Liver (tissue), 9 donors: Measurements from ENCODE around the gene GRAP2. TPM values are rescaled to one million over a fixed set of nuclear protein-coding genes. Genes with fewer than 3 reads are reported as not detected.
"Not testable (repeated sequence)": the region's sequence is repeated elsewhere in the genome, so short reads cannot be mapped to it uniquely, and the experiment has no call there.

Experiments used
- DNase-seq: peaks from one replicate; pipeline ENCODE4 v3.0.0-alpha.2; 2017; ENCODE audit warnings: low spot score
- H3K27ac ChIP-seq, 2 donors: one replicate each; pipeline ENCODE4 v1.7.0; 2013; ENCODE audit warnings: inconsistent platforms in 2 of 2, low read length in 2 of 2, control low read depth in 1 of 2, low read depth in 1 of 2, mild to moderate bottlenecking in 1 of 2
- H3K27me3 ChIP-seq, 4 donors: one replicate each; pipeline versions ENCODE4 v1.6.1 to v1.7.0; 2013; ENCODE audit warnings: low read length in 3 of 4, inconsistent platforms in 1 of 4, mild to moderate bottlenecking in 1 of 4, moderate library complexity in 1 of 4; ENCODE audit not compliant: control insufficient read depth in 4 of 4, insufficient read depth in 4 of 4
- H3K36me3 ChIP-seq, 4 donors: one replicate each; pipeline versions ENCODE4 v1.6.1 to v1.7.0; 2013; ENCODE audit warnings: low read length in 3 of 4, mild to moderate bottlenecking in 3 of 4, low read depth in 1 of 4, moderate library complexity in 1 of 4; ENCODE audit not compliant: control insufficient read depth in 4 of 4, insufficient read depth in 3 of 4
- H3K4me1 ChIP-seq, 4 donors: one replicate each; pipeline versions ENCODE4 v1.6.1 to v1.7.0; 2013; ENCODE audit warnings: low read length in 3 of 4, mild to moderate bottlenecking in 3 of 4, moderate library complexity in 1 of 4; ENCODE audit not compliant: control insufficient read depth in 4 of 4, insufficient read depth in 4 of 4
- H3K4me3 ChIP-seq, 3 donors: one replicate each; pipeline versions ENCODE4 v1.6.1 to v1.7.0; 2013; ENCODE audit warnings: low read length in 3 of 3, control low read depth in 1 of 3, low read depth in 1 of 3, mild to moderate bottlenecking in 1 of 3
- H3K9ac ChIP-seq, 2 donors: one replicate each; pipeline ENCODE4 v1.7.0; 2013; ENCODE audit warnings: low read length in 2 of 2, mild to moderate bottlenecking in 2 of 2, moderate library complexity in 2 of 2, control low read depth in 1 of 2, low read depth in 1 of 2
- H3K9me3 ChIP-seq, 4 donors: one replicate each; pipeline versions ENCODE4 v1.6.1 to v1.7.0; 2013; ENCODE audit warnings: low read length in 3 of 4; ENCODE audit not compliant: control insufficient read depth in 4 of 4
- ATF3 ChIP-seq: IDR thresholded peaks from 2 replicates; pipeline ENCODE4 v1.6.1; 2016; ENCODE audit warnings: antibody characterized with exemption
- CTCF ChIP-seq: fragments of 150-350 bp; IDR thresholded peaks from 2 replicates; pipeline ENCODE4 v1.5.1; 2017; ENCODE audit warnings: improper control_type of control experiment, low read depth, low read length; ENCODE audit not compliant: missing input control
- EGR1 ChIP-seq, 2 donors: IDR thresholded peaks; 2 replicates each; pipeline ENCODE4 v1.6.1; 2016 to 2018; ENCODE audit warnings: antibody characterized with exemption in 2 of 2, low read depth in 2 of 2
- FOXA1 ChIP-seq: IDR thresholded peaks from 2 replicates; pipeline ENCODE4 v1.6.1; 2016; ENCODE audit warnings: antibody characterized with exemption
- FOXA2 ChIP-seq: IDR thresholded peaks from 2 replicates; pipeline ENCODE4 v1.6.1; 2016; ENCODE audit warnings: antibody characterized with exemption
- HNF4A ChIP-seq, 2 donors: conservative IDR thresholded peaks; 2 replicates each; pipeline ENCODE4 v1.6.1; 2016; ENCODE audit warnings: antibody characterized with exemption in 2 of 2, mild to moderate bottlenecking in 2 of 2
- HNF4G ChIP-seq: IDR thresholded peaks from 2 replicates; pipeline ENCODE4 v1.6.1; 2016; ENCODE audit warnings: antibody characterized with exemption
- JUND ChIP-seq, 2 donors: IDR thresholded peaks; 2 replicates each; pipeline ENCODE4 v1.6.1; 2016; ENCODE audit warnings: antibody characterized with exemption in 2 of 2
- MAX ChIP-seq: IDR thresholded peaks from 2 replicates; pipeline ENCODE4 v1.6.1; 2016; ENCODE audit warnings: antibody characterized with exemption
- NR2F2 ChIP-seq: IDR thresholded peaks from 2 replicates; pipeline ENCODE4 v1.6.1; 2016; ENCODE audit warnings: antibody characterized with exemption
- RAD21 ChIP-seq, 2 donors: IDR thresholded peaks; 2 replicates each; pipeline ENCODE4 v1.6.1; 2016; ENCODE audit warnings: antibody characterized with exemption in 2 of 2, mild to moderate bottlenecking in 2 of 2
- REST ChIP-seq: IDR thresholded peaks from 2 replicates; pipeline ENCODE4 v1.6.1; 2016; ENCODE audit warnings: antibody characterized with exemption, mild to moderate bottlenecking
- RXRA ChIP-seq, 2 donors: IDR thresholded peaks; 2 replicates each; pipeline ENCODE4 v1.6.1; 2017 to 2018; ENCODE audit warnings: antibody characterized with exemption in 2 of 2, mild to moderate bottlenecking in 1 of 2
- SP1 ChIP-seq: IDR thresholded peaks from 2 replicates; pipeline ENCODE4 v1.6.1; 2018; ENCODE audit warnings: antibody characterized with exemption, mild to moderate bottlenecking
- TAF1 ChIP-seq: conservative IDR thresholded peaks from 2 replicates; pipeline ENCODE4 v1.6.1; 2016; ENCODE audit warnings: antibody characterized with exemption, mild to moderate bottlenecking
- ZBTB33 ChIP-seq: IDR thresholded peaks from 2 replicates; pipeline ENCODE4 v1.6.1; 2016; ENCODE audit warnings: antibody characterized with exemption
- WGBS: extraction: QIAGEN DNeasy Blood & Tissue Kit; methylation state at CpG from one replicate; pipeline ENCODE4 v1.1.7; 2013; 5-methylcytosine and 5-hydroxymethylcytosine counted together
- polyA plus RNA-seq, 2 donors: library from polyadenylated mRNA; stranded (reverse) in 1 of 2; unstranded in 1 of 2; fragments of 200-250 nt in 1 of 2; fragments of >200 nt in 1 of 2; fragmentation: Nextera tagmentation in 1 of 2; extraction: Ambion mirVana in 1 of 2; gene quantifications; one replicate each; pipeline versions ENCODE4 v1.2.1 to v1.2.3, GENCODE V29; 2013 to 2015
- total RNA-seq, 2 donors: library from RNA; depleted of rRNA; stranded (reverse); fragments of >200 nt; gene quantifications; one replicate each; pipeline ENCODE4 v1.2.3, GENCODE V29; 2014
- donor health status: healthy.
- donor health status: healthy.
- donor health status: healthy.
- donor health status: healthy.
- donor health status: healthy.

Gene GRAP2
- total and polyA plus RNA-seq, 4 donors = 0.22 to 38.2 (median 0.78) TPM

GRCh38 chr22:39859903-39860588 is 40.8 kb upstream of the GRAP2 start (continued):
- TF ChIP-seq FOXA1 (no peak), CTCF (no peak), HNF4A (conservative IDR thresholded peaks at IDR 0.05) (no peak), MAX (no peak), FOXA2 (no peak), RXRA (IDR thresholded peaks at IDR 0.05) (no peak)

GRCh38 chr22:39868741-39869140 is 32.1 kb upstream of the GRAP2 start:
- Histone ChIP-seq H3K4me1 (no peaks in the 10 kb centered on the region), H3K4me3 (no peak overlapping the region), H3K9ac (no peak overlapping the region), H3K27ac (no peak overlapping the region), H3K36me3 (no peaks in the 10 kb centered on the region), H3K27me3 (peaks cover 0 to 7% (median 0%) of the 10 kb centered on the region in 4 donors), H3K9me3 (peaks cover 0 to 4% (median 0%) of the 10 kb centered on the region in 4 donors)
- WGBS = 46% methylated on average over 1 of the region's 1 CpG
- no peak for DNase-seq
- TF ChIP-seq CTCF (no peak), RXRA (IDR thresholded peaks at IDR 0.05) (no peak), EGR1 (IDR thresholded peaks at IDR 0.05; ENCODE audit: low read depth in 2 of 2) (no peak), TAF1 (no peak), NR2F2 (no peak), HNF4G (no peak), ZBTB33 (no peak), RAD21 (IDR thresholded peaks at IDR 0.05) (no peak), REST (no peak), FOXA1 (no peak), ATF3 (no peak), SP1 (no peak), HNF4A (conservative IDR thresholded peaks at IDR 0.05) (no peak), JUND (IDR thresholded peaks at IDR 0.05) (no peak)

- not testable (repeated sequence) for H3K36me3 ChIP-seq, H3K27me3 ChIP-seq, DNase-seq, H3K4me3 ChIP-seq, H3K9me3 ChIP-seq, H3K27ac ChIP-seq, H3K4me1 ChIP-seq, H3K9ac ChIP-seq
- 91% methylated on average over 2 of the region's 2 CpGs for WGBS
Measured at GRCh38 chr22:39869797-39870196, 31.1 kb upstream of the GRAP2 start.
